Naive thymus-derived CD4-positive, alpha-beta T cell (primary cell): ENCODE results near the gene GPR149. TPM values are rescaled to one million over a fixed set of nuclear protein-coding genes. Genes with fewer than 3 reads are reported as not detected.

Source experiments
- ATAC-seq: fragments of 150-1000 bp; cut with Tn5 transposase; 2 replicates; pipeline ENCODE4 v1.10.0; 2021; ENCODE audit warnings: mild to moderate bottlenecking, moderate library complexity
- CTCF ChIA-PET: fragments of 350-600 bp; sonication (Branson Sonifier 250); formaldehyde crosslinking; loops from one replicate; lab custom pipeline; 2021; ENCODE audit warnings: antibody characterized with exemption; lab: Charles Lee
- POLR2A ChIA-PET: fragments of 350-600 bp; sonication (Branson Sonifier 250); formaldehyde crosslinking; loops from one replicate; lab custom pipeline; 2021; ENCODE audit warnings: antibody characterized with exemption, inconsistent platforms; lab: Charles Lee
- DNase-seq, 9 donors: peaks; one replicate each; pipeline versions ENCODE4 v3.0.0 to v3.0.0-alpha.2; 2020 to 2022; ENCODE audit warnings: mixed read lengths in 1 of 9
- H3K27ac ChIP-seq: one replicate; pipeline ENCODE4 v1.7.0; 2013; ENCODE audit warnings: mild to moderate bottlenecking, low read depth, low read length, moderate library complexity
- H3K27me3 ChIP-seq, 2 donors: one replicate each; pipeline ENCODE4 v1.7.0; 2013; ENCODE audit warnings: low read length in 2 of 2, mild to moderate bottlenecking in 2 of 2, moderate library complexity in 2 of 2; ENCODE audit not compliant: control insufficient read depth in 2 of 2, insufficient read depth in 2 of 2
- H3K36me3 ChIP-seq, 3 experiments: 1 replicate in 2 of 3; 2 replicates in 1 of 3; pipeline ENCODE4 v1.7.0; 2013; ENCODE audit warnings: low read length in 3 of 3, mild to moderate bottlenecking in 3 of 3, moderate library complexity in 1 of 3; ENCODE audit not compliant: insufficient read depth in 3 of 3, control insufficient read depth in 2 of 3
- H3K4me1 ChIP-seq, 2 donors: one replicate each; pipeline ENCODE4 v1.7.0; 2013; ENCODE audit warnings: low read length in 2 of 2, mild to moderate bottlenecking in 2 of 2, moderate library complexity in 1 of 2; ENCODE audit not compliant: control insufficient read depth in 2 of 2, insufficient read depth in 2 of 2
- H3K4me3 ChIP-seq: 2 replicates; pipeline ENCODE4 v1.7.0; 2013; ENCODE audit warnings: mild to moderate bottlenecking, low read length
- H3K9me3 ChIP-seq, 3 experiments: 1 replicate in 2 of 3; 2 replicates in 1 of 3; pipeline ENCODE4 v1.7.0; 2013; ENCODE audit warnings: low read length in 3 of 3; ENCODE audit not compliant: control insufficient read depth in 2 of 3
- H3K27ac Mint-ChIP-seq, 9 donors: one replicate each; pipeline ENCODE4 v1.8.0; 2020 to 2022; ENCODE audit warnings: mixed read lengths in 9 of 9, mild to moderate bottlenecking in 8 of 9, moderate library complexity in 5 of 9, inconsistent platforms in 2 of 9
- H3K27me3 Mint-ChIP-seq, 5 donors: one replicate each; pipeline ENCODE4 v1.8.0; 2021 to 2022; ENCODE audit warnings: mixed read lengths in 5 of 5, mild to moderate bottlenecking in 1 of 5
- H3K36me3 Mint-ChIP-seq, 5 donors: one replicate each; pipeline ENCODE4 v1.8.0; 2020 to 2022; ENCODE audit warnings: mixed read lengths in 5 of 5, mild to moderate bottlenecking in 3 of 5, inconsistent platforms in 1 of 5
- H3K4me1 Mint-ChIP-seq, 7 donors: one replicate each; pipeline ENCODE4 v1.8.0; 2020 to 2022; ENCODE audit warnings: mixed read lengths in 7 of 7, mild to moderate bottlenecking in 3 of 7, inconsistent platforms in 1 of 7
- H3K4me3 Mint-ChIP-seq, 10 donors: one replicate each; pipeline ENCODE4 v1.8.0; 2020 to 2022; ENCODE audit warnings: mild to moderate bottlenecking in 10 of 10, mixed read lengths in 10 of 10, moderate library complexity in 6 of 10, inconsistent platforms in 2 of 10
- H3K9me3 Mint-ChIP-seq, 11 donors: one replicate each; pipeline ENCODE4 v1.8.0; 2020 to 2022; ENCODE audit warnings: mixed read lengths in 11 of 11, mild to moderate bottlenecking in 4 of 11, inconsistent platforms in 1 of 11, moderate library complexity in 1 of 11
- intact Hi-C, 2 donors: fragments of 100-400 bp; cut with micrococcal nuclease; formaldehyde crosslinking; loops; one replicate each; pipeline ENCODE4 v1.15.1; 2023
- polyA plus RNA-seq, 2 donors: library from polyadenylated mRNA; unstranded; fragments of 300-500 nt; fragmentation: Illumina TruSeq; gene quantifications; one replicate each; pipeline ENCODE4 v1.2.3, GENCODE V29; 2021
- total RNA-seq, 6 experiments: library from RNA in 5 of 6; stranded (reverse) in 5 of 6; gene quantifications; 1 replicate in 5 of 6; 2 replicates in 1 of 6; pipeline ENCODE4 v1.2.3 and lab custom pipeline; 2021 to 2026

Gene GPR149
- total and polyA plus RNA-seq, 7 experiments from 2014 or later: not detected

GRCh38 chr3:154389861-154390260, 40.1 kb downstream of the GPR149 start:
- DNase-seq (no peak), ATAC-seq (no peak)
- no peaks in the 10 kb centered on the region for H3K9me3 ChIP-seq
- Mint-ChIP-seq H3K4me1 (no peaks in the 10 kb centered on the region), H3K4me3 (no peak overlapping the region), H3K27ac (no peak overlapping the region), H3K9me3 (peaks cover 0 to 10% (median 1%) of the 10 kb centered on the region in 11 donors), H3K36me3 (no peaks in the 10 kb centered on the region), H3K27me3 (peaks cover 3 to 29% (median 16%) of the 10 kb centered on the region in 5 donors)
- no peak overlapping the region for H3K4me3 ChIP-seq
- peaks cover 0 to 3% of the 10 kb centered on the region in 2 donors for H3K27me3 ChIP-seq
- intact Hi-C loops: no loop called here
- no peak overlapping the region for H3K27ac ChIP-seq
- ChIA-PET POLR2A (no interaction called here), CTCF (no interaction called here)
- H3K36me3 ChIP-seq: no peaks in the 10 kb centered on the region
- no peaks in the 10 kb centered on the region for H3K4me1 ChIP-seq

GRCh38 chr3:154384479-154384878, 45.5 kb downstream of the GPR149 start:
- H3K36me3 ChIP-seq: no peaks in the 10 kb centered on the region
- no peak overlapping the region for H3K4me3 Mint-ChIP-seq
- ChIA-PET POLR2A (no interaction called here), CTCF (no interaction called here)
- H3K4me1 ChIP-seq: no peaks in the 10 kb centered on the region
- ATAC-seq (no peak), DNase-seq (no peak)
- no peaks in the 10 kb centered on the region for H3K9me3 ChIP-seq
- H3K9me3 Mint-ChIP-seq: peaks cover 0 to 2% (median 0%) of the 10 kb centered on the region in 11 donors
- H3K27me3 Mint-ChIP-seq: peaks cover 0 to 24% (median 17%) of the 10 kb centered on the region in 5 donors
- H3K36me3 Mint-ChIP-seq: no peaks in the 10 kb centered on the region
- no peak overlapping the region for H3K4me3 ChIP-seq
- H3K27ac Mint-ChIP-seq: no peak overlapping the region
- intact Hi-C loops: no loop called here
- H3K4me1 Mint-ChIP-seq: no peaks in the 10 kb centered on the region
- no peaks in the 10 kb centered on the region for H3K27me3 ChIP-seq
- H3K27ac ChIP-seq: no peak overlapping the region

GRCh38 chr3:154378311-154378710, 51.7 kb downstream of the GPR149 start:
- Mint-ChIP-seq H3K4me3 (no peak overlapping the region), H3K27me3 (peaks cover 0 to 8% (median 5%) of the 10 kb centered on the region in 5 donors), H3K36me3 (no peaks in the 10 kb centered on the region), H3K27ac (no peak overlapping the region), H3K4me1 (no peaks in the 10 kb centered on the region), H3K9me3 (no peaks in the 10 kb centered on the region)
- Histone ChIP-seq H3K9me3 (no peaks in the 10 kb centered on the region), H3K36me3 (no peaks in the 10 kb centered on the region), H3K27me3 (no peaks in the 10 kb centered on the region), H3K27ac (no peak overlapping the region), H3K4me1 (no peaks in the 10 kb centered on the region), H3K4me3 (no peak overlapping the region)
- ChIA-PET POLR2A (no interaction called here), CTCF (no interaction called here)
- no peak for ATAC-seq
- no peak for DNase-seq
- intact Hi-C loops: no loop called here

- ATAC-seq: no peak
- Mint-ChIP-seq H3K27me3 (peaks cover 0 to 17% (median 0%) of the 10 kb centered on the region in 5 donors), H3K4me3 (no peak overlapping the region), H3K36me3 (no peaks in the 10 kb centered on the region), H3K27ac (no peak overlapping the region), H3K4me1 (no peaks in the 10 kb centered on the region), H3K9me3 (peaks cover 0 to 12% (median 0%) of the 10 kb centered on the region in 11 donors)
- H3K27me3 ChIP-seq: no peaks in the 10 kb centered on the region
- DNase-seq: no peak
- no peak overlapping the region for H3K27ac ChIP-seq
- ChIA-PET CTCF (no interaction called here), POLR2A (no interaction called here)
- no peak overlapping the region for H3K4me3 ChIP-seq
- intact Hi-C loops: no loop called here
- H3K36me3 ChIP-seq: no peaks in the 10 kb centered on the region
- no peaks in the 10 kb centered on the region for H3K4me1 ChIP-seq
- no peaks in the 10 kb centered on the region for H3K9me3 ChIP-seq
Measured at GRCh38 chr3:154367221-154367620, 62.8 kb downstream of the GPR149 start.

GRCh38 chr3:154364849-154365248, 65.1 kb downstream of the GPR149 start:
- H3K4me1 Mint-ChIP-seq: no peaks in the 10 kb centered on the region
- DNase-seq (no peak), ATAC-seq (no peak)
- intact Hi-C loops: no loop called here
- H3K27ac Mint-ChIP-seq: no peak overlapping the region
- no peaks in the 10 kb centered on the region for H3K27me3 ChIP-seq
- no peak overlapping the region for H3K4me3 Mint-ChIP-seq
- peaks cover 0 to 12% (median 0%) of the 10 kb centered on the region in 11 donors for H3K9me3 Mint-ChIP-seq
- no peak overlapping the region for H3K27ac ChIP-seq
- no peaks in the 10 kb centered on the region for H3K36me3 Mint-ChIP-seq
- H3K36me3 ChIP-seq: no peaks in the 10 kb centered on the region
- H3K9me3 ChIP-seq: no peaks in the 10 kb centered on the region
- H3K4me1 ChIP-seq: no peaks in the 10 kb centered on the region
- H3K27me3 Mint-ChIP-seq: peaks cover 0 to 22% (median 7%) of the 10 kb centered on the region in 5 donors
- H3K4me3 ChIP-seq: no peak overlapping the region
- POLR2A ChIA-PET: no interaction called here
- CTCF ChIA-PET: no interaction called here

- Mint-ChIP-seq H3K4me1 (no peaks in the 10 kb centered on the region), H3K4me3 (no peak overlapping the region), H3K27me3 (peaks cover 0 to 27% (median 11%) of the 10 kb centered on the region in 5 donors), H3K27ac (no peak overlapping the region), H3K36me3 (no peaks in the 10 kb centered on the region), H3K9me3 (peaks cover 0 to 16% (median 2%) of the 10 kb centered on the region in 11 donors)
- Histone ChIP-seq H3K4me1 (no peaks in the 10 kb centered on the region), H3K27ac (no peak overlapping the region), H3K4me3 (no peak overlapping the region), H3K9me3 (no peaks in the 10 kb centered on the region), H3K36me3 (no peaks in the 10 kb centered on the region), H3K27me3 (no peaks in the 10 kb centered on the region)
- DNase-seq (no peak), ATAC-seq (no peak)
- ChIA-PET CTCF (no interaction called here), POLR2A (no interaction called here)
- intact Hi-C loops: no loop called here
Measured at GRCh38 chr3:154361099-154361498, 68.9 kb downstream of the GPR149 start.

- no peak for ATAC-seq
- Mint-ChIP-seq H3K27me3 (peaks cover 2 to 43% (median 30%) of the 10 kb centered on the region in 5 donors), H3K4me3 (no peak overlapping the region), H3K9me3 (peaks cover 0 to 10% (median 2%) of the 10 kb centered on the region in 11 donors), H3K27ac (no peak overlapping the region), H3K36me3 (no peaks in the 10 kb centered on the region), H3K4me1 (no peaks in the 10 kb centered on the region)
- Histone ChIP-seq H3K4me1 (no peaks in the 10 kb centered on the region), H3K27ac (no peak overlapping the region), H3K36me3 (no peaks in the 10 kb centered on the region), H3K27me3 (peaks cover 0 to 3% of the 10 kb centered on the region in 2 donors), H3K9me3 (no peaks in the 10 kb centered on the region), H3K4me3 (no peak overlapping the region)
- POLR2A ChIA-PET: no interaction called here
- CTCF ChIA-PET: no interaction called here
- intact Hi-C loops: no loop called here
- no peak for DNase-seq
Measured at GRCh38 chr3:154356009-154356408, 74.0 kb downstream of the GPR149 start.
